KG1 (cell line): ENCODE measurements around the gene PIK3CD.
A peak's percentile ranks its signal among the peaks of the same experiment; 100 is the strongest.
"Not testable (repeated sequence)": the region's sequence is repeated elsewhere in the genome, so short reads cannot be mapped to it uniquely, and the experiment has no call there.

Experiments
- DNase-seq: peaks from one replicate; lab custom pipeline; 2025; lab: John Stamatoyannopoulos, UW

Gene PIK3CD

DNA sequence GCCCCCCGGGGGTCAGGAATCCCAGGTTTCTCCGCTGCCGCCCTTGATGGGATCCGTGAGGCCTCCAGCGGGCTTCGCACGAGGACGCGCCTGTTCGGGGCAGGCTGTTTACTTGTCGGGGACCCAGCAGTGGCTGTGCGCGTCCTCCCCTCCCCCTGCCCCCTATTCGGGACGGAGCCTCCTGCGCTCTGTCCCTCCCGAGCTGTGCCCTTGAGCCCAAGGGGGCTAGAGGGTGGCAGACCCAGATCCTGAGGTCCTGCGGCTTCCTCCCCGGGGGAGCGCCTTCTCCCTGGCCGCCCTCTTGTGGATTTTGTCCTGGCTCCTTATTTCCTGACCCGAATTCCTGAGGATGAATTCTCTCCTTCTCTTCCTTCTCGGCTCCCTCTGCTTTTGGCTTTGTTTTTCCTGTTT, 38.4 kb downstream of the PIK3CD start:
- DNase-seq = no peak

- no peak for DNase-seq
Measured at GRCh38 chr1:9690440-9691107, 39.0 kb downstream of the PIK3CD start.

- no peak for DNase-seq
Measured at GRCh38 chr1:9691108-9691445, 39.5 kb downstream of the PIK3CD start.

GRCh38 chr1:9691691-9692090, 40.2 kb downstream of the PIK3CD start:
- DNase-seq = no peak

DNA sequence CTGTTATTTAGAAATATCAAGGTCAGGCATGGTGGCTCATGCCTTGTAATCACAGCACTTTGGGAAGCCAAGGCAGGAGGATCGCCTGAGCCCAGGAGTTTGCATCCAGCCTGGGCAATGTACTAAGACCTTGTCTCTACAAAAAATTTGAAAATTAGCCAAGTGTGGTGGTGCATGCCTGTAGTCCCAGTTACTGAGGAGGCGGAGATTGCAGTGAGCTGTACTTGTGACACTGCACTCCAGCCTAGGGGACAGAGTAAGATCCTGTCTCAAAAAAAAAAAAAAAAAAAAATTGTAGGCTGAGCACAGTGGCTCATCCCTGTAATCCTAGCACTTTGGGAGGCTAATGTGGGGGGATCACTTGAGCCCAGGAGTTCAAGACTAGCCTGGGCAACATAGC, 45.3 kb downstream of the PIK3CD start:
- DNase-seq = no peak

DNA sequence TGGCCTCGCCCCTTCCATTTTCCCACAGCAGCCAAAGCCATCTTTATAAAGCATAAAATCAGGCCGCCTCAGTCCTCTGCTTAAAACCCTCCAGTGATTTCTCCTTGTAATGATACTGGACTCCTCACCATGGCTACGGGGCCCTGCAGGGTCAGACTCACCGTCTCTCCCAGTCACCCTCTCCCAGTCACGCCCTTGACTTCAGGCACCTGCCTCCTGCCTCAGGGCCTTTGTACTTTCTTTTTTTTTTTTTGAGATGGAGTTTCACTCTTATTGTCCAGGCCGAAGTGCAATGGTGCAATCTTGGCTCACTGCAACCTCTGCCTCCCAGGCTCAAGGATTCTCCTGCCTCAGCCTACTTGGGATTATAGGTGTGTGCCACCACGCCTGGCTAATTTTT, 47.8 kb downstream of the PIK3CD start:
- no peak for DNase-seq

DNA sequence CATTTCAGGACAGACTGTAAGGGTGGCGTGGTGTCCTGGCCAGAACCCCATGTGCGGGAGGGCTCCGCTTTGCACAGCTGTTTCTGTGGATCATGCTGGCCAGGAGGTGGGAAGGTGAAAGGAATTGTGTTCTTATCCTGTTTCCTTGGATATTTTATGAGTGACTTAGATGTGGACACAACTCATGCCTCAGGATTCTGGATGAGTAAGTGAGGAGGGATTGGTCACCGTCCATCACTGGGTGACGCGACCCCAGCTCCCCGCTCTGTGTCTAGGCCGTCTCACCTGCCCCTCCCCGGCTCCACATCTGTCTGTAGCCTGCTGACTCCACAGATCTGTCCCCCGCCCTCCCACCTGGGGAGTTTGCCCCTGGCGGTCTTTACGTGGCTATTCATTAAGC, 48.8 kb downstream of the PIK3CD start:
- DNase-seq = no peak

DNA sequence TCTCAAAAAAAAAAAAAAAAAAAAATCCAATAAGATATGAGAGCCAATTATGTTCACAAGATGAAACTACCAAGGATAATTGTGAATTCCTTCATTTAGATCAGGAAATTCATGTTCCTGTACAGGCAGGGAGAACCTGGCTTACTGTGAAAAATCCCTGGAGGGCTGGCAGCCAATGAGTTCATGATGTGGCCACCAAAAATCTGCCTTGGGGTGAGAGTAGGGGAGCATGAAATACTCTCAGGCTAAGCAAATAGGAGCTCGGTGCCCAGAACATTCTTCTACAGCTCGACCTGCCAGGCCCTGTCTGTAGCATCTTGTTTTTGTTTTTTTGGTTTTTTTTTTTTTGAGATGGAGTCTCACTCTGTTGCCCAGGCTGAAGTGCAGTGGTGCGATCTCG, 50.1 kb downstream of the PIK3CD start:
- no peak for DNase-seq

DNA sequence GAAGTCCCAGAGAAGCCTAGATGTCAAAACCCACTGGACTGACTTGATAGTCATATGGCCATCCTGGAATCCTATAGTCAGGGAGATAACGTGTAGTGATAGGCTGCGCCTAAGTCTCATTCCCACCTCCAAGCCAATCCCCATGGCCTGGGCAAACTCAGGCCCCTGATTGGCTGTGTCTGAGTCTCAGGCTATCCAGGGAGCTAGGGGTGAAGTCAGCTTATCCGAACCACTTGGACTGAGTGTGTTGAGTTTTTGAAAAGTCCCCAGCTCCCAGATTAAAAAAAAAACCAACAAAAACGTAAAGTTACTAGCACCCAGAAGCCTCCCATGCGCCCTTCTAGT, 51.6 kb downstream of the PIK3CD start:
- DNase-seq = no peak

DNA sequence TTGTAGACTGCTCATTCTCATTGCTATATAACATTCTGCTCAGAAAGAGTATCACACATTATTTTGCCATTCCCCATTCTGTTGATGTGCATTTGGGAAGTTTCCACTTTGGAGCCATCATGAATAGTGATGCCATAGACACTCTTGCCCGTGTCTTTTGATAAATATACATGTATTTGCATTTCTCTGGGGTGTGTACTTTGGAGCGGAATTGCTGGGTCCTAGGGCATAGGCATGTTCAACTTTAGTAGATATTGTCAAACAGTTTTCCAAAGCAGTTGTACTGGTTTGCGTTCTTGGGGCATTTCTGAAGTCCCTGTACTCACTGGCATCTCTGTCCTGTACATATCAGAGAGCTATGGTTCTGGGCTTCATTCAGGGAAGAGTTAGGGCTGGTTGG, 52.1 kb downstream of the PIK3CD start:
- DNase-seq = no peak

DNA sequence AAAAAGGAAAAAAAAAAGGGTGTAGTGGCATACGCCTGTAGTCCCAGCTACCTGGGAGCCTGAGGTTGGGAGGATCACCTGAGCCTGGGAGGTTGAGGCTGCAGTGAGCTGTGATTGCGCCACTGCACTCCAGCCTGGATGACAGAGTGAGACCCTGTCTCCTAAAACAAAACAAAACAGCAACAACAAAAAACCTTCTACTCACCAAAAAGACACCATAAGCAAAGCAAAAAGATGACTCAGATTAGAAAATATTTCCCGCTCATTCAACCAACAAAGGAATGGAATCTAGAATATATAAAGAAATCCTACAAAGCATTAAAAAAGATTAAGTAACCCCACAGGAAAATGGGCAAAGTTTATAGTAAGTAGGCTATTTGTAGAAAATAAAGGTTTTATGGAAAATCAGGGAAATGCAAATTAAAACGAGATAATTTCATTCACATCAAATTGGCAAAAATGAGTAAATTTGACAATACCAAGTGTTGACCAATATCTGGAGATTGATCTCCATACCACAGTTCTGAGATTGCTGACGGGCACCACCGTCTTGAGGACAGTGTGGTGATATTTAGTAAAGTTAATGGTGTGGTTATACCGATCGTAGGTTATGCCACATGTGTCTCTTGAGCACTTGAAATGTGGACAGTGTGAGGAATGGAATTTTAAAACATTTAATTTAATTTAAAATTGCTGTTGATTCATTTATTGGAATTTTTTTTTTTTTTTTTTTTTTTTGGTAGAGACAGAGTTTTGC, 54.0 kb downstream of the PIK3CD start:
- DNase-seq = no peak

GRCh38 chr1:9706178-9706577, 54.6 kb downstream of the PIK3CD start:
- no peak for DNase-seq

DNA sequence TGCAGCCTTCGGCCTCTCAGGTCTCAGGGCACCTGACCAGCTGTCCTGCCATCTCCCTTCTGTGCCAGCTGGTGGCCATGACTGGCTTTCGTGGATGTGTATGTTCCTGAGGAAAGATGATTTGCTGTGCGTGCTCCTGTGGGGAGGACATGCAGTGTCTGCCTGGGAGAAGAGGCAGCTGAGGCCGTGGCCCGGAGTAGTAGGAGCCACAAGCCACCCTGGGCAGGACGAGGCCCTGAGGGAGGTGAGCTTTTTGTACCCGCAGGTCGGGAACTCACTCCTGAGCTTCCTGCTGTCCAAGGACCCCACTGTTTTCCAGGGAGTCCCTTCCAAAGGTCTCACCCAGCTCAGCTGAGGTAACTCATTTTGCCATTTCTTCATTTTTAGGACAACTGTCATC, 58.5 kb downstream of the PIK3CD start:
- DNase-seq = no peak

DNA sequence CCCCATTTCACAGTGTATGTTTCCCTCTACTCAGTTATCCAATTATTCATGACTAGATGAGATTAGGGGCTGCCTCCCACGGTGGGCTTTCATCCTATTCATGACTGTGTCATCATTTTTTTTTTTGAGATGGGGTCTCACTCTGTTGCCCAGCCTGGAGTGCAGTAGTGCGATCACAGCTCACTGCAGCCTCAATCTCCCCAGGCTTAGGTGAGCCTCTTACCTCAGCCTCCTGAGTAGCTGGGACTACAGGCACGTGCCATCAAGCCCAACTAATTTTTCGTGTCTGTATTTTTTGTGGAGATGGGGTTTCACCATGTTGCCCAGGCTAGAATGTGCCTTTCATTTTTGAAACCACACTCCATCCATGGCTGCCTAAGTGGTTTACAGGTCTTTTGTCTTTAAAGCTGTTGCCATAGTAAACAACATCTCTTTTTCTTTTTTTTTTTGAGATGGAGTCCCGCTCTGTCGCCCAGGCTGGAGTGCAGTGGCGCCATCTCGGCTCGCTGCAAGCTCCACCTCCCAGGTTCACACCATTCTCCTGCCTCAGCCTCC, 60.0 kb downstream of the PIK3CD start:
- no peak for DNase-seq

DNA sequence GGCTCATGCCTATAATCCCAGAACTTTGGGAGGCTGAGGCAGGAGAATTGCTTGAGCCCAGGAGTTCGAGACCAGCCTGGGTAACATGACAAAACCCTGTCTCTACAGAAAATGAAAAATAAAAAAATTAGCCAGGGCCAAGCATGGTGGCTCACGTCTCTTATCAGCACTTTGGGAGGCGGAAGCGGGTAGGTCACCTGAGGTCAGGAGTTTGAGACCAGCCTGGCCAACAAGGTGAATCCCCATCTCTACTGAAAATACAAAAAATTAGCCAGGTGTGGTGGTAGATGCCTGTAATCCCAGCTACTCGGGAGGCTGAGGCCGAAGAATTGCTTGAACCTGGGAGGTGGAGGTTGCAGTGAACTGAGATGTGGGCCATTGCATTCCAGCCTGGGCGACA, 61.2 kb downstream of the PIK3CD start:
- not testable (repeated sequence) for DNase-seq

DNA sequence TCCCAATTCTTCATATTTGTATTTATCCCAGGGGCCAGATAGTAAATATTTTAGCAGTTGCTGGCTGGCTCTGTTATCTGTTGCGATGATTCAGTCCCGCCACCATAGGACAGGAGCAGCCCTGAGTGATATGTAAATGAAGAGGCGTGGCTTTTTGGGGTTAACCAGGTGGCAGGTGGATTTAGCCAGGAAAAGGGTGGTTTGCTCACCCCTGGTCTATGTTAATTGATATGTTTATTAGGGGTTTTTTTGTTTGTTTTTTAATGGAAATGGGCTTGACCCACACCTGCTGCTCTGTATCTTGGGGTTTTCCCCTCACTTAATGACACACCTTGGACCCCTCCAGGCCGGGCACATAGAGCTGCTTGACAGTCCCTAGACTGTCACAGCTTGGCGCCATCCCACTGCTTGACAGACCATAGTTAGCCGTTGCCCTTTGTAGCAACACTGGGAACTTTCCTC, 62.8 kb downstream of the PIK3CD start:
- no peak for DNase-seq

DNA sequence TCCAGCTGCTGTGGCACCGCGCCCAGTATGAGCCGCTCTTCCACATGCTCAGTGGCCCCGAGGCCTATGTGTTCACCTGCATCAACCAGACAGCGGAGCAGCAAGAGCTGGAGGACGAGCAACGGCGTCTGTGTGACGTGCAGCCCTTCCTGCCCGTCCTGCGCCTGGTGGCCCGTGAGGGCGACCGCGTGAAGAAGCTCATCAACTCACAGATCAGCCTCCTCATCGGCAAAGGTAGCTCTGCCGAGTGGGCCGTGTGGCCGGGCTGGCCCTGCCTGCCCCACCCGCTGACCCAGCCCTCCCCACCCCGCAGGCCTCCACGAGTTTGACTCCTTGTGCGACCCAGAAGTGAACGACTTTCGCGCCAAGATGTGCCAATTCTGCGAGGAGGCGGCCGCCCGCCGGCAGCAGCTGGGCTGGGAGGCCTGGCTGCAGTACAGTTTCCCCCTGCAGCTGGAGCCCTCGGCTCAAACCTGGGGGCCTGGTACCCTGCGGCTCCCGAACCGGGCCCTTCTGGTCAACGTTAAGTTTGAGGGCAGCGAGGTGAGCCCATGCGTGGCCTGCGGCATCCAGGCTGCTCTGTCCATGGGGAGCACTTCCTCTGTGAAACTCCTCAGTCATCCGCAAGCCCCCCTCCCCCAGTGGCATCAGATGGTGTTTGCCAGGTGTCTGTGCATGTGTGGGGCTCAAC, 64.2 kb downstream of the PIK3CD start:
- DNase-seq = no peak

DNA sequence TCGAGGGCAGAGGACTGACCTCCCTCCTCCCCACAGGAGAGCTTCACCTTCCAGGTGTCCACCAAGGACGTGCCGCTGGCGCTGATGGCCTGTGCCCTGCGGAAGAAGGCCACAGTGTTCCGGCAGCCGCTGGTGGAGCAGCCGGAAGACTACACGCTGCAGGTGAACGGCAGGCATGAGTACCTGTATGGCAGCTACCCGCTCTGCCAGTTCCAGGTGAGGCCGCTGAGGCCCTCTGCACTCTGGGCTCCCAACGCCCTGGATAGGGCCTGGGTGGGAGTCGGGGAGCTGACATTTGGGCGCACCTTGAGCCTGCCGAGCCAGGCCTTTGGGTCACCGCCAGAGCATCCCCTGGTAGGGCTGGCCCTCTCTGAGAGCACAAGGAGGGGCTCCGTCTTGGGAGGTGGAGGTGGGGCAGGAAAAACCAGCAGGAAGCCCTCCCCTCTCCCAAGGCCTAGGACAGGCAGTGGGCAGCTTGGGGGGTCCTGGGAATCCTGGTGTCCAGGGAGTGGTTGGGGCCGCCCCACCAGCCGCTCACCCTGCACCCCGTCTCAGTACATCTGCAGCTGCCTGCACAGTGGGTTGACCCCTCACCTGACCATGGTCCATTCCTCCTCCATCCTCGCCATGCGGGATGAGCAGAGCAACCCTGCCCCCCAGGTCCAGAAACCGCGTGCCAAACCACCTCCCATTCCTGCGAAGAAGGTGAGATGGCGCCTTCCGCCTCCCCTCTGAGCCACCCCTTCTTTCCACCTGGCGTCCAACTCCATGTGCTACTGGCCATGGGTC, 65.1 kb downstream of the PIK3CD start:
- DNase-seq = no peak

DNA sequence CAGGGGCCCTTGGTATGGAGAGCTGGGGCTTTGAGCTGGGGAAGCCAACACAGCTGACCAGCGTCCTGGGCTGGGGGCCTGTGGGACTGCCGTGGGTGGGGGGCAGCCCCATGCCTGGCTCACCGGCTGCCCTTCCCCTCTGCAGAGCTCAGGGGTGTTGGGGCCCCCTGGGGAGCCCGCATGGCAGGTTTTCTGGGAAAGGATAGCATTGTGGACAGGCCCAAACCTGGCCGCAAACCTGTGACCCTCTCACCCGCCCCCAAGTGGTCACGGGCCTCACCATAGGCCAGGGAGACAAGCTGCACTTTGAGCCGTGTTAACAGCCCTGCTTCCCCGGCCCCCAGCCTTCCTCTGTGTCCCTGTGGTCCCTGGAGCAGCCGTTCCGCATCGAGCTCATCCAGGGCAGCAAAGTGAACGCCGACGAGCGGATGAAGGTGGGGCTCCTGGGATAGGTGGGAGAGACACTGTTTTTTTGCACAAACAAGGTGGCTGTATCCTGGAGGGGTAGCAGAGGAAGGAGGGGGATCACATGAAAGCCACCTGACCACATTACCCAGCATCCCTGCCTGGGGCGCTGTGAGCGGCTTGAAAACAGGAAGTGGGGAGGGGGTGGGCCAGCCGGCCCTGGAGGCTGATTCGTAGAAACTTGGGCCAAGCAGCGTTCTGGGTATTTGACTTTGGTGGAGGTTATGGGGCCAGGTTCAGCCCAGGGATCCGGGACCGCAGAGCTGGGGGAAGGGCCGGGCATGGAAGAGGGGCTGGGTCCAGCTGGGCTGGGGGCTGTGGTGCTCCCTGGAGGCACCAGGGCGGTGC, 65.9 kb downstream of the PIK3CD start:
- peak; percentile 75 for DNase-seq

DNA sequence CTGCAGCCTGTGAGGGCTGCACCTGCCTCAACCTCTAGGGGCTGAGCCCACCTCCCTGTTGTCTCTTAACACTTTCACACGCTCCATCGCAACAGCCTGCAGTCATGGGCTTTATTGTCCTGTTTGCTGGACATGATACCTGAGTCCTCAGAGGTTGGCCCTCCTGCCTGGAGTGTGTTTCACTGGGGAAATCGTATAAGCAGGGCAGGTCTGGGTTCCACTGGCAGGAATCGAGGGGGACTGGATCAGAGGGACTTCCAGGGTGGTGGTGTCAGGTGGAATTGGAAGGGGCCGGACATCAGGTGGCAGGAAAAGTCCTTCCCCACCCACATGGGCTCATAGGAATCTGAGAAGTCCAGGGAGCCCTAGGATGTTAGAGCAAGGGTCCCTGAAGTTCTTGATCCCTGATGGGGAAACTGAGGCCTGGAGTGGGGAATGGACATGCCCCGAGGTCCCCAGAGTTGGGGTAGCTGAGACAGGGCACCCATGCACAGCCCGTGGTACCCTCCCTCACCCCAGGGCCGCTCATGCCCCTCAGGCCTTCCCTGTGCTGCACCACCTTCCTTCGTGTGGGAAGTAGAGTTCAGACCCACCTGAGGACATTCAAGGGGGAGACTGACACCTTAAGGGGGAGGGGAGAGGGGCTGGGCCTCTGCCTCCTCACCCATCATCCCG, 66.6 kb downstream of the PIK3CD start:
- peak; percentile 70 for DNase-seq
